IMR-90 (cell line): ENCODE measurements around the gene MTHFD2L. TPM values are rescaled to one million over a fixed set of nuclear protein-coding genes. Genes with fewer than 3 reads are reported as not detected.

Experiments
- ATAC-seq: fragments of 200-7000 bp; cut with Tn5 transposase; 2 replicates; pipeline ENCODE4 v1.9.1; 2020; ENCODE audit warnings: low read depth, mild to moderate bottlenecking, moderate library complexity
- BruUV-seq: library from RNA; stranded (reverse); fragments of 400-500 nt; replicated peaks from 2 replicates; lab custom pipeline; 2021; lab: Mats Ljungman, UMichigan
- CTCF ChIA-PET: fragments of 300-600 bp; formaldehyde crosslinking; extraction: SDS; loops from one replicate; lab custom pipeline; 2021; ENCODE audit warnings: antibody characterized with exemption; lab: Yijun Ruan, JAX
- POLR2A ChIA-PET: fragments of 300-600 bp; sonication (Branson Sonifier 250); formaldehyde crosslinking; loops from one replicate; lab custom pipeline; 2022; ENCODE audit warnings: antibody characterized with exemption; ENCODE audit not compliant: unreplicated experiment; lab: Charles Lee
- DNase-seq: peaks from one replicate; pipeline ENCODE4 v3.0.0; 2013
- H2AFZ ChIP-seq: replicated peaks from 2 replicates; pipeline ENCODE3; 2013; ENCODE audit warnings: low read length, mild to moderate bottlenecking; ENCODE audit not compliant: poor library complexity
- H2AK5ac ChIP-seq: 2 replicates; pipeline ENCODE4 v1.6.1; 2013; ENCODE audit warnings: low read depth, low read length, inconsistent platforms
- H2AK9ac ChIP-seq: replicated peaks from 2 replicates; pipeline ENCODE3; 2013; ENCODE audit warnings: mild to moderate bottlenecking, low read depth, low read length, moderate library complexity; ENCODE audit not compliant: poor library complexity
- H2BK120ac ChIP-seq: 2 replicates; pipeline ENCODE4 v1.6.1; 2013; ENCODE audit warnings: low read depth, low read length, inconsistent platforms
- H2BK15ac ChIP-seq: 3 replicates; pipeline ENCODE4 v1.6.1; 2013; ENCODE audit warnings: low read depth, low read length, inconsistent platforms
- H2BK20ac ChIP-seq: 2 replicates; pipeline ENCODE4 v1.6.1; 2013; ENCODE audit warnings: low read depth, mild to moderate bottlenecking, inconsistent platforms, low read length, moderate library complexity
- H2BK5ac ChIP-seq: 2 replicates; pipeline ENCODE4 v1.6.1; 2013; ENCODE audit warnings: mild to moderate bottlenecking, low read depth, low read length, inconsistent platforms; ENCODE audit not compliant: poor library complexity, severe bottlenecking
- H3K14ac ChIP-seq: replicated peaks from 2 replicates; pipeline ENCODE4 v1.6.1; 2013; ENCODE audit warnings: low read depth, low read length, inconsistent platforms
- H3K18ac ChIP-seq: 2 replicates; pipeline ENCODE4 v1.6.1; 2013; ENCODE audit warnings: low read depth, low read length, control low read depth
- H3K23ac ChIP-seq: 2 replicates; pipeline ENCODE4 v1.6.1; 2013; ENCODE audit warnings: low read depth, low read length, inconsistent platforms
- H3K27ac ChIP-seq: 2 replicates; pipeline ENCODE4 v1.5.1; 2013; ENCODE audit warnings: mild to moderate bottlenecking, control low read depth, low read length; ENCODE audit not compliant: insufficient read depth
- H3K27me3 ChIP-seq: 2 replicates; pipeline ENCODE4 v1.6.1; 2013; ENCODE audit warnings: low read length; ENCODE audit not compliant: control insufficient read depth, insufficient read depth
- H3K36me3 ChIP-seq: 2 replicates; pipeline ENCODE4 v1.6.1; 2013; ENCODE audit warnings: low read length, mixed read lengths; ENCODE audit not compliant: control insufficient read depth, insufficient read depth
- H3K4ac ChIP-seq: 2 replicates; pipeline ENCODE4 v1.6.1; 2013; ENCODE audit warnings: low read depth, low read length, inconsistent platforms
- H3K4me1 ChIP-seq: 2 replicates; pipeline ENCODE4 v1.6.1; 2013; ENCODE audit warnings: low read length, mixed read lengths; ENCODE audit not compliant: control insufficient read depth, insufficient read depth
- H3K4me2 ChIP-seq: 2 replicates; pipeline ENCODE4 v1.6.1; 2013; ENCODE audit warnings: low read depth, mild to moderate bottlenecking, control low read depth, low read length, moderate library complexity
- H3K4me3 ChIP-seq: 2 replicates; pipeline ENCODE4 v1.5.1; 2013; ENCODE audit warnings: low read depth, mild to moderate bottlenecking, control low read depth, low read length, moderate library complexity; ENCODE audit not compliant: insufficient read depth
- H3K56ac ChIP-seq: 2 replicates; pipeline ENCODE4 v1.6.1; 2013; ENCODE audit warnings: low read length, inconsistent platforms; ENCODE audit not compliant: insufficient read depth; ENCODE audit errors: extremely low read depth
- H3K79me1 ChIP-seq, 2 experiments: 2 replicates each; pipeline ENCODE4 v1.6.1; 2013; ENCODE audit warnings: low read length in 2 of 2, inconsistent platforms in 1 of 2, low read depth in 1 of 2
- H3K9ac ChIP-seq: 2 replicates; pipeline ENCODE4 v1.6.1; 2013; ENCODE audit warnings: low read depth, low read length, control low read depth
- H3K9me1 ChIP-seq: 2 replicates; pipeline ENCODE4 v1.6.1; 2013; ENCODE audit warnings: low read length, inconsistent platforms; ENCODE audit not compliant: insufficient read depth
- H3K9me3 ChIP-seq: 2 replicates; pipeline ENCODE4 v1.6.1; 2013; ENCODE audit warnings: low read length; ENCODE audit not compliant: control insufficient read depth, insufficient read depth
- H4K20me1 ChIP-seq: 2 replicates; pipeline ENCODE4 v1.6.1; 2013; ENCODE audit warnings: low read length, inconsistent platforms; ENCODE audit not compliant: insufficient read depth
- H4K5ac ChIP-seq: 2 replicates; pipeline ENCODE4 v1.6.1; 2013; ENCODE audit warnings: mild to moderate bottlenecking, low read depth, low read length, control low read depth
- H4K8ac ChIP-seq, 2 experiments: 2 replicates each; pipeline ENCODE4 v1.6.1; 2013; ENCODE audit warnings: low read depth in 2 of 2, low read length in 2 of 2, control low read depth in 1 of 2, inconsistent platforms in 1 of 2
- H4K91ac ChIP-seq: 2 replicates; pipeline ENCODE4 v1.6.1; 2013; ENCODE audit warnings: low read depth, low read length, inconsistent platforms; ENCODE audit not compliant: insufficient read depth
- BHLHE40 ChIP-seq: fragments of 150-350 bp; IDR thresholded peaks from 2 replicates; pipeline ENCODE4 v1.6.1; 2016; ENCODE audit warnings: mild to moderate bottlenecking, low read depth, low read length
- MAFK ChIP-seq: IDR thresholded peaks from 2 replicates; pipeline ENCODE4 v1.6.1; 2012; ENCODE audit warnings: low read depth, low read length, improper control_type of control experiment
- MXI1 ChIP-seq: IDR thresholded peaks from 2 replicates; pipeline ENCODE4 v1.6.1; 2012; ENCODE audit warnings: low read depth, mild to moderate bottlenecking, low read length, moderate library complexity, borderline replicate concordance
- POLR2A ChIP-seq: IDR thresholded peaks from 2 replicates; pipeline ENCODE4 v1.6.1; 2012; ENCODE audit warnings: mild to moderate bottlenecking, low read depth, low read length
- RCOR1 ChIP-seq: IDR thresholded peaks from 2 replicates; pipeline ENCODE4 v1.6.1; 2012; ENCODE audit warnings: mild to moderate bottlenecking, low read length, improper control_type of control experiment; ENCODE audit not compliant: insufficient replicate concordance
- RFX5 ChIP-seq: IDR thresholded peaks from 2 replicates; pipeline ENCODE4 v1.8.0; 2012; ENCODE audit warnings: low read depth, mild to moderate bottlenecking, low read length, moderate library complexity
- SMC3 ChIP-seq: fragments of 150-350 bp; IDR thresholded peaks from 2 replicates; pipeline ENCODE4 v1.6.1; 2016; ENCODE audit warnings: low read depth, mild to moderate bottlenecking, antibody characterized with exemption, low read length, moderate library complexity
- WGBS, 2 experiments: methylation state at CpG; one replicate each; pipeline versions ENCODE4 v1.1.5 to v1.1.7; 2013; ENCODE audit warnings: missing lambda C conversion rate in 2 of 2; ENCODE audit not compliant: insufficient read length in 1 of 2; ENCODE audit errors: extremely low coverage in 2 of 2; 5-methylcytosine and 5-hydroxymethylcytosine counted together
- dilution Hi-C: fragments of 300-500 bp; cut with HindIII; formaldehyde crosslinking; loops from one replicate; pipeline ENCODE4 v1.14.3; 2018; ENCODE audit warnings: low sequenced_read_pairs; ENCODE audit not compliant: unreplicated experiment
- in situ Hi-C: fragments of 300-500 bp; cut with MboI; formaldehyde crosslinking; loops from 3 replicates; pipeline ENCODE4 v1.14.3; 2019; ENCODE audit warnings: low sequenced_read_pairs, inconsistent platforms, mixed read lengths
- intact Hi-C: fragments of 100-400 bp; cut with micrococcal nuclease; formaldehyde crosslinking; loops from 2 replicates; pipeline ENCODE4 v1.10.0; 2022
- polyA plus RNA-seq, 3 experiments: library from polyadenylated mRNA; depleted of rRNA; stranded (reverse); fragments of >200 nt; gene quantifications; 2 replicates each; pipeline ENCODE4 v1.2.3, GENCODE V29; 2012; ENCODE audit warnings: low replicate concordance in 1 of 3
- total RNA-seq: library from RNA; depleted of rRNA; stranded (reverse); fragments of >200 nt; gene quantifications from 2 replicates; pipeline ENCODE4 v1.2.3, GENCODE V29; 2012
- TF ChIP-seq, protein P1 (sequence below): fragments of 150-350 bp; IDR thresholded peaks from 2 replicates; pipeline ENCODE4 v1.6.1; 2017; ENCODE audit warnings: mild to moderate bottlenecking, antibody characterized with exemption, low read length, low read depth
- TF ChIP-seq, protein P2 (sequence below): conservative IDR thresholded peaks from 2 replicates; pipeline ENCODE4 v1.5.1; 2012; ENCODE audit warnings: mild to moderate bottlenecking, low read depth, low read length, improper control_type of control experiment

Gene MTHFD2L
- total and polyA plus RNA-seq, 2 of the 4 experiments (the other 2 are of a cell fraction), result 2.8 to 4.3 TPM

DNA sequence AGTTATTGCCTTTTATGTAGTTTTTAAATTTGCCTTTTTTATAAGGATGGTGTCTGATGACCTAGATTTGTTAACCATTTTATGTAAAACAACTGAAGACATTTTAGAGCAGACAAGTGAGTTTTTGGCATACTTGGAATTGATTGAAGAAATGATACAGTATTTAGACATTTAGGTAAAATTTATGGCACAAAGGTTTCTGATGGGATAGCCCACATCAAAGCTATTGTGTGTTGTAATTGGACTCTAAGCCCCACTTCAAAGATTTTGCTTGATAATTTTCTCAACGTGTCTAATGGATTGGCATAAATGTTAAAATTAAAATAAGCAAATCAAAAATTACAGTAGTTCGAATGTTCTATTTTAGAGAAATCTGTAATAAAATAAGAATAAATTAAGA is 168.0 kb downstream of the MTHFD2L start:
- no peaks in the 10 kb centered on the region for H3K79me1 ChIP-seq
- WGBS, 2 experiments, result no CpG with 5 or more reads among the region's 2 CpGs
- no peaks in the 10 kb centered on the region for H3K9me3 ChIP-seq
- no peak overlapping the region for H2AFZ ChIP-seq
- no peak overlapping the region for H3K9ac ChIP-seq
- H3K4ac ChIP-seq, result no peak overlapping the region
- H3K4me2 ChIP-seq, result no peak overlapping the region
- no peak overlapping the region for H3K23ac ChIP-seq
- H2BK20ac ChIP-seq, result no peak overlapping the region
- H2BK5ac ChIP-seq, result no peak overlapping the region
- H3K14ac ChIP-seq, result no peak overlapping the region
- no peaks in the 10 kb centered on the region for H4K20me1 ChIP-seq
- dilution Hi-C loops (no loop called here), in situ Hi-C loops (loop anchor here (25.0 kb wide), 1 partner anchor 1161 kb away; no protein-coding TSS in a partner anchor), intact Hi-C loops (no loop called here)
- DNase-seq (no peak), ATAC-seq (no peak)
- no peak overlapping the region for H3K4me3 ChIP-seq
- H2BK120ac ChIP-seq, result no peak overlapping the region
- no peak overlapping the region for H2BK15ac ChIP-seq
- TF ChIP-seq SMC3 (no peak), MXI1 (no peak), POLR2A (no peak), RFX5 (no peak), RCOR1 (no peak), MAFK (no peak), BHLHE40 (no peak)
- TF ChIP-seq, protein P1, sequence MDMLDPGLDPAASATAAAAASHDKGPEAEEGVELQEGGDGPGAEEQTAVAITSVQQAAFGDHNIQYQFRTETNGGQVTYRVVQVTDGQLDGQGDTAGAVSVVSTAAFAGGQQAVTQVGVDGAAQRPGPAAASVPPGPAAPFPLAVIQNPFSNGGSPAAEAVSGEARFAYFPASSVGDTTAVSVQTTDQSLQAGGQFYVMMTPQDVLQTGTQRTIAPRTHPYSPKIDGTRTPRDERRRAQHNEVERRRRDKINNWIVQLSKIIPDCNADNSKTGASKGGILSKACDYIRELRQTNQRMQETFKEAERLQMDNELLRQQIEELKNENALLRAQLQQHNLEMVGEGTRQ, result no peak
- TF ChIP-seq, protein P2, sequence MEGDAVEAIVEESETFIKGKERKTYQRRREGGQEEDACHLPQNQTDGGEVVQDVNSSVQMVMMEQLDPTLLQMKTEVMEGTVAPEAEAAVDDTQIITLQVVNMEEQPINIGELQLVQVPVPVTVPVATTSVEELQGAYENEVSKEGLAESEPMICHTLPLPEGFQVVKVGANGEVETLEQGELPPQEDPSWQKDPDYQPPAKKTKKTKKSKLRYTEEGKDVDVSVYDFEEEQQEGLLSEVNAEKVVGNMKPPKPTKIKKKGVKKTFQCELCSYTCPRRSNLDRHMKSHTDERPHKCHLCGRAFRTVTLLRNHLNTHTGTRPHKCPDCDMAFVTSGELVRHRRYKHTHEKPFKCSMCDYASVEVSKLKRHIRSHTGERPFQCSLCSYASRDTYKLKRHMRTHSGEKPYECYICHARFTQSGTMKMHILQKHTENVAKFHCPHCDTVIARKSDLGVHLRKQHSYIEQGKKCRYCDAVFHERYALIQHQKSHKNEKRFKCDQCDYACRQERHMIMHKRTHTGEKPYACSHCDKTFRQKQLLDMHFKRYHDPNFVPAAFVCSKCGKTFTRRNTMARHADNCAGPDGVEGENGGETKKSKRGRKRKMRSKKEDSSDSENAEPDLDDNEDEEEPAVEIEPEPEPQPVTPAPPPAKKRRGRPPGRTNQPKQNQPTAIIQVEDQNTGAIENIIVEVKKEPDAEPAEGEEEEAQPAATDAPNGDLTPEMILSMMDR, result no peak
- no peak overlapping the region for H3K27ac ChIP-seq
- H2AK9ac ChIP-seq, result no peak overlapping the region
- H2AK5ac ChIP-seq, result no peak overlapping the region
- no peak overlapping the region for H3K56ac ChIP-seq
- H3K4me1 ChIP-seq, result no peaks in the 10 kb centered on the region
- ChIA-PET POLR2A (no interaction called here), CTCF (interaction anchor here (1.0 kb wide), 1 partner anchor 349 kb away, joined by 4 read pairs; no protein-coding TSS in a partner anchor)
- BruUV-seq, result no TSS peak
- H3K27me3 ChIP-seq, result peaks cover 2% of the 10 kb centered on the region
- no peaks in the 10 kb centered on the region for H3K9me1 ChIP-seq
- H4K91ac ChIP-seq, result no peak overlapping the region
- H3K36me3 ChIP-seq, result no peaks in the 10 kb centered on the region
- no peak overlapping the region for H4K8ac ChIP-seq
- no peak overlapping the region for H4K5ac ChIP-seq
- no peak overlapping the region for H3K18ac ChIP-seq
